SK-N-MC (cell line): Measurements from ENCODE around the gene DIAPH1.

Source experiments
- DNase-seq: peaks from one replicate; pipeline ENCODE4 v3.0.0-alpha.2; 2011; ENCODE audit warnings: low read depth, low spot score
- H3K27ac ChIP-seq: fragments of 200-600 bp; sonication (generic); 2 replicates; pipeline ENCODE4 v1.5.1; 2016; ENCODE audit warnings: mixed run types
- H3K36me3 ChIP-seq: fragments of 200-600 bp; sonication (generic); 2 replicates; pipeline ENCODE4 v1.6.1; 2017; ENCODE audit warnings: antibody characterized with exemption, low read length, mixed read lengths; ENCODE audit not compliant: insufficient read depth
- H3K4me3 ChIP-seq: fragments of 200-600 bp; sonication (generic); 2 replicates; pipeline ENCODE4 v1.5.1; 2016
- H3K9ac ChIP-seq: fragments of 200-600 bp; sonication (generic); 2 replicates; pipeline ENCODE4 v1.8.0; 2017; ENCODE audit warnings: mixed run types, mixed read lengths; ENCODE audit not compliant: insufficient read length
- H3K9me3 ChIP-seq: fragments of 200-600 bp; sonication (generic); 2 replicates; pipeline ENCODE4 v1.6.1; 2017; ENCODE audit warnings: low read depth, mild to moderate bottlenecking, antibody characterized with exemption, low read length, moderate library complexity, mixed read lengths
- EZH2 ChIP-seq: fragments of 200-600 bp; sonication (generic); IDR thresholded peaks from one replicate; pipeline ENCODE4 v1.6.1; 2017; ENCODE audit warnings: antibody characterized with exemption
- FOXP2 ChIP-seq: optimal IDR thresholded peaks from 2 replicates; pipeline ENCODE3; 2011; ENCODE audit warnings: mild to moderate bottlenecking, moderate library complexity; ENCODE audit not compliant: insufficient read depth; ENCODE audit errors: extremely low read length, control extremely low read depth
- POLR2AphosphoS5 ChIP-seq: IDR thresholded peaks from 2 replicates; pipeline ENCODE4 v1.6.1; 2012; ENCODE audit warnings: mild to moderate bottlenecking, low read depth, low read length, borderline replicate concordance

Gene DIAPH1

DNA sequence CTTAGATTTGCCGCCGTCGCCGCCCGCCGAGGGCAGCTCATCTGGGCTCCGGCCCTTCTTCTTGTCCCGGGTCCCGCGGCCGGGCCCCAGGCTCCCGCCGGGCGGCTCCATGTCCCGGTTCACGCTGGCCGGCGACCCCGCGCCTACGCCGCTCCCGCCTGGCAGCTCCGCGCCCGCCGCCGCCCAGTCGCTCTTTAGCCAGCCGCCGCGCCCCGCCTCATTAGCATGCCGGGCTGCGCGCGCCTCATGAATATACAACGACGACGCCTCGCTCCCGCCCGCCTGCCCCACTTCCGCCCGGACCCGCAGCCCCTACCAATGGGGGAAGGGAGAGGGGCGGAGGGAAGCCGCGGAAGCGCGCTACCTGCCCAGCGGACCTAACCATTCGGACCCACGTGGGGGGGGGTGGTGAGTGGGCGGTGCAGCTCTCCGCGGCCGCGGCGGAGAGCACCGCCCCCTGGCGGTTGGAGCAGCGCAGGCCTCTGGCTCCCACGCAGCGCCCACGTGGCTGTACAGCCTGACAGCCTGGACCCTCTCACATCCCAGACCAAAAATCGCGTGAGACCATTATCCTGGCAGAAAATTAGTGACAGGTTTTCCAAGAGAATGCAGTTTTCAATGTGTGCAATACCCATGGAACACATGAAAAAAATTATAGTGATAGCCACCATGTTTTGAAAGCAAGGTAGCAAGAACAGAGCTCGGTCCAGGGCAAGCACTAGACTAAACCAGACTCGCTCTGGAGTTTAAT lies at the start of gene DIAPH1:
Gene DIAPH1, minus strand, starts transcription at position 197 of the 751 bp plus-strand sequence. Its CDS starts 86 bp downstream, at position 111.
- H3K27ac ChIP-seq: peak within 1 kb of the TSS; percentile 63
- H3K36me3 ChIP-seq: peaks cover 44% of the 10 kb centered on the region
- TF ChIP-seq FOXP2 (no peak), POLR2AphosphoS5 (peak; percentile 56; the same call in 1 of the 2 replicates)
- DNase-seq: peak; percentile 66
- peak within 1 kb of the TSS; percentile 93 for H3K4me3 ChIP-seq
- H3K9ac ChIP-seq: peak within 1 kb of the TSS; percentile 91
- no peaks in the 10 kb centered on the region for H3K9me3 ChIP-seq

GRCh38 chr5:141665995-141666940 lies 47.5 kb upstream of the DIAPH1 start:
- Histone ChIP-seq H3K36me3 (no peaks in the 10 kb centered on the region), H3K27ac (no peak overlapping the region), H3K9ac (no peak overlapping the region), H3K9me3 (no peaks in the 10 kb centered on the region), H3K4me3 (no peak overlapping the region)
- DNase-seq: no peak
- TF ChIP-seq EZH2 (no peak), POLR2AphosphoS5 (no peak), FOXP2 (no peak)

GRCh38 chr5:141664733-141665461 lies 46.1 kb upstream of the DIAPH1 start:
- Histone ChIP-seq H3K4me3 (no peak overlapping the region), H3K36me3 (no peaks in the 10 kb centered on the region), H3K9ac (no peak overlapping the region)

GRCh38 chr5:141663506-141663905 lies 44.7 kb upstream of the DIAPH1 start:
- DNase-seq: no peak
- TF ChIP-seq FOXP2 (no peak), POLR2AphosphoS5 (no peak), EZH2 (no peak)
- Histone ChIP-seq H3K36me3 (no peaks in the 10 kb centered on the region), H3K9me3 (no peaks in the 10 kb centered on the region), H3K27ac (no peak overlapping the region), H3K4me3 (no peak overlapping the region), H3K9ac (no peak overlapping the region)

More at GRCh38 chr5:141664733-141665461, 46.1 kb upstream of the DIAPH1 start:
- no peak for TF ChIP-seq FOXP2
- no peak for TF ChIP-seq EZH2
- TF ChIP-seq POLR2AphosphoS5: no peak
- Histone ChIP-seq H3K27ac (no peak overlapping the region), H3K9me3 (no peaks in the 10 kb centered on the region)
- DNase-seq: peak; percentile 14

GRCh38 chr5:141662028-141662427 lies 43.2 kb upstream of the DIAPH1 start:
- H3K27ac ChIP-seq: no peak overlapping the region
- DNase-seq: no peak
- H3K9ac ChIP-seq: no peak overlapping the region
- H3K4me3 ChIP-seq: no peak overlapping the region
- H3K9me3 ChIP-seq: no peaks in the 10 kb centered on the region
- no peaks in the 10 kb centered on the region for H3K36me3 ChIP-seq
- no peak for TF ChIP-seq FOXP2
- TF ChIP-seq POLR2AphosphoS5: no peak
- no peak for TF ChIP-seq EZH2

- H3K4me3 ChIP-seq: no peak overlapping the region
- no peaks in the 10 kb centered on the region for H3K9me3 ChIP-seq
- no peak overlapping the region for H3K27ac ChIP-seq
- no peaks in the 10 kb centered on the region for H3K36me3 ChIP-seq
- TF ChIP-seq EZH2: no peak
- no peak for DNase-seq
- no peak overlapping the region for H3K9ac ChIP-seq
Observed at GRCh38 chr5:141657937-141658545, 39.2 kb upstream of the DIAPH1 start.

- no peak for DNase-seq
- Histone ChIP-seq H3K9me3 (no peaks in the 10 kb centered on the region), H3K27ac (no peak overlapping the region), H3K4me3 (no peak overlapping the region), H3K9ac (no peak overlapping the region), H3K36me3 (no peaks in the 10 kb centered on the region)
- TF ChIP-seq EZH2 (no peak), POLR2AphosphoS5 (no peak), FOXP2 (no peak)
Observed at GRCh38 chr5:141657404-141657803, 38.6 kb upstream of the DIAPH1 start.

GRCh38 chr5:141656396-141656795 lies 37.6 kb upstream of the DIAPH1 start:
- Histone ChIP-seq H3K9me3 (no peaks in the 10 kb centered on the region), H3K9ac (no peak overlapping the region), H3K27ac (no peak overlapping the region), H3K4me3 (no peak overlapping the region), H3K36me3 (no peaks in the 10 kb centered on the region)
- TF ChIP-seq FOXP2 (no peak), POLR2AphosphoS5 (no peak), EZH2 (no peak)
- no peak for DNase-seq
